SK-N-SH treated with all-trans-retinoic acid at 6 μM for 48 hours (cell line): Measurements from ENCODE around the gene IFT80.

ENCODE experiments used
- ATAC-seq: fragments of 200-7000 bp; cut with Tn5 transposase; 3 replicates; pipeline ENCODE4 v1.9.1; 2020; ENCODE audit warnings: mild to moderate bottlenecking, moderate library complexity
- ARNTL ChIP-seq: fragments of 450-650 bp; formaldehyde crosslinking; IDR thresholded peaks from 2 replicates; pipeline ENCODE4 v1.5.0; 2020; ENCODE audit warnings: low read depth, mild to moderate bottlenecking, moderate library complexity, borderline replicate concordance
- BACH2 ChIP-seq: fragments of 250-450 bp; sonication (Bioruptor Pico); IDR thresholded peaks from 2 replicates; pipeline ENCODE4 v1.9.0; 2021; ENCODE audit warnings: mild to moderate bottlenecking, borderline replicate concordance
- CREB5 ChIP-seq: fragments of 250-450 bp; sonication (Bioruptor Pico); IDR thresholded peaks from 2 replicates; pipeline ENCODE4 v1.5.1; 2020; ENCODE audit warnings: low read depth, mild to moderate bottlenecking, moderate library complexity
- CSDC2 ChIP-seq: fragments of 250-450 bp; sonication (Bioruptor Pico); IDR thresholded peaks from 2 replicates; pipeline ENCODE4 v1.5.0; 2020; ENCODE audit warnings: mild to moderate bottlenecking, moderate library complexity
- CSRNP3 ChIP-seq: fragments of 250-450 bp; sonication (Bioruptor Pico); IDR thresholded peaks from 2 replicates; pipeline ENCODE4 v1.5.1; 2021; ENCODE audit warnings: mild to moderate bottlenecking, moderate library complexity
- ESRRG ChIP-seq: fragments of 250-450 bp; sonication (Bioruptor Pico); IDR thresholded peaks from 2 replicates; pipeline ENCODE4 v1.6.1; 2021; ENCODE audit warnings: mild to moderate bottlenecking
- GLIS3 ChIP-seq: fragments of 250-450 bp; sonication (Bioruptor Pico); IDR thresholded peaks from 2 replicates; pipeline ENCODE4 v1.5.0; 2020; ENCODE audit warnings: mild to moderate bottlenecking, moderate library complexity
- ISL1 ChIP-seq: fragments of 250-450 bp; sonication (Bioruptor Pico); IDR thresholded peaks from 2 replicates; pipeline ENCODE4 v2.1.2; 2022; ENCODE audit warnings: mild to moderate bottlenecking, moderate library complexity
- OSR1 ChIP-seq: fragments of 250-450 bp; sonication (Bioruptor Pico); IDR thresholded peaks from 2 replicates; pipeline ENCODE4 v1.8.0; 2022; ENCODE audit warnings: moderate library complexity, mild to moderate bottlenecking, inconsistent platforms
- PPARA ChIP-seq: fragments of 250-450 bp; sonication (Bioruptor Pico); IDR thresholded peaks from 2 replicates; pipeline ENCODE4 v1.5.0; 2020; ENCODE audit warnings: mild to moderate bottlenecking, borderline replicate concordance
- SNAI2 ChIP-seq: fragments of 250-450 bp; sonication (Bioruptor Pico); IDR thresholded peaks from 2 replicates; pipeline ENCODE4 v1.5.0; 2020; ENCODE audit warnings: mild to moderate bottlenecking, moderate library complexity
- TCF4 ChIP-seq: fragments of 250-450 bp; sonication (Bioruptor Pico); IDR thresholded peaks from 2 replicates; pipeline ENCODE4 v1.8.0; 2021; ENCODE audit warnings: mild to moderate bottlenecking, moderate library complexity, borderline replicate concordance
- TOX ChIP-seq: fragments of 250-450 bp; sonication (Bioruptor Pico); IDR thresholded peaks from 2 replicates; pipeline ENCODE4 v1.8.0; 2021; ENCODE audit warnings: mild to moderate bottlenecking, moderate library complexity, borderline replicate concordance
- ZC3H10 ChIP-seq: fragments of 250-450 bp; sonication (Bioruptor Pico); IDR thresholded peaks from 2 replicates; pipeline ENCODE4 v1.5.1; 2021; ENCODE audit warnings: mild to moderate bottlenecking, moderate library complexity
- ZFP3 ChIP-seq: fragments of 250-450 bp; sonication (Bioruptor Pico); IDR thresholded peaks from 2 replicates; pipeline ENCODE4 v1.5.0; 2020; ENCODE audit warnings: mild to moderate bottlenecking, moderate library complexity
- ZFP30 ChIP-seq: fragments of 450-650 bp; formaldehyde crosslinking; IDR thresholded peaks from 2 replicates; pipeline ENCODE4 v1.5.0; 2022; ENCODE audit warnings: mild to moderate bottlenecking, moderate library complexity
- ZNF565 ChIP-seq: fragments of 450-650 bp; formaldehyde crosslinking; conservative IDR thresholded peaks from 2 replicates; pipeline ENCODE4 v1.5.0; 2020; ENCODE audit warnings: low read depth, mild to moderate bottlenecking, moderate library complexity
- ZNF70 ChIP-seq: fragments of 450-650 bp; formaldehyde crosslinking; IDR thresholded peaks from 2 replicates; pipeline ENCODE4 v1.5.0; 2020; ENCODE audit warnings: mild to moderate bottlenecking, moderate library complexity
- ZNF8 ChIP-seq: fragments of 450-650 bp; formaldehyde crosslinking; IDR thresholded peaks from 2 replicates; pipeline ENCODE4 v1.5.0; 2020; ENCODE audit warnings: mild to moderate bottlenecking, moderate library complexity
- TF ChIP-seq, protein P1 (sequence below): fragments of 250-450 bp; sonication (Bioruptor Pico); IDR thresholded peaks from 2 replicates; pipeline ENCODE4 v1.8.0; 2020; ENCODE audit warnings: mild to moderate bottlenecking, moderate library complexity, borderline replicate concordance
- TF ChIP-seq, protein P2 (sequence below): fragments of 250-450 bp; sonication (Bioruptor Pico); IDR thresholded peaks from 2 replicates; pipeline ENCODE4 v1.5.0; 2020; ENCODE audit warnings: mild to moderate bottlenecking, moderate library complexity

IFT80 gene

DNA sequence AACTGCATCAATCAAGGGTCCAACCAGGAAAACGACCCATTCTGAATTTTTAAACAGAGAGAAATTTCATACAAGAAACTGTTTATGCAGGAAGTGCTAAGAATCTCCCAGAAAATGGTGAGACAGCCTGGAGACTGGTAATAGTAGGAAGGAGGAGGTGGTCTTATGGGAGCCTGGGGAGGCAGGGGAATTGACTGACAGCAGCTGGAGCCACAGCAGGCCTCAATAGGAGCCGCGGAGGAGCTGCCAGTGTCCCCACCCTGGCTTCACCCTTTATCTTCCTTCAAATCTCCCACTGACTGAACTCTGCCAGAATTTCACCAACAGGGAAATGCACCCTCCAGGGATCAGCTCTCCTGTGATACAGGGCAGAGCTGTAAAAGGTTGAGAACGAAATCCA is 181.3 kb downstream of the IFT80 start:
- ATAC-seq = no peak
- TF ChIP-seq, protein P1, sequence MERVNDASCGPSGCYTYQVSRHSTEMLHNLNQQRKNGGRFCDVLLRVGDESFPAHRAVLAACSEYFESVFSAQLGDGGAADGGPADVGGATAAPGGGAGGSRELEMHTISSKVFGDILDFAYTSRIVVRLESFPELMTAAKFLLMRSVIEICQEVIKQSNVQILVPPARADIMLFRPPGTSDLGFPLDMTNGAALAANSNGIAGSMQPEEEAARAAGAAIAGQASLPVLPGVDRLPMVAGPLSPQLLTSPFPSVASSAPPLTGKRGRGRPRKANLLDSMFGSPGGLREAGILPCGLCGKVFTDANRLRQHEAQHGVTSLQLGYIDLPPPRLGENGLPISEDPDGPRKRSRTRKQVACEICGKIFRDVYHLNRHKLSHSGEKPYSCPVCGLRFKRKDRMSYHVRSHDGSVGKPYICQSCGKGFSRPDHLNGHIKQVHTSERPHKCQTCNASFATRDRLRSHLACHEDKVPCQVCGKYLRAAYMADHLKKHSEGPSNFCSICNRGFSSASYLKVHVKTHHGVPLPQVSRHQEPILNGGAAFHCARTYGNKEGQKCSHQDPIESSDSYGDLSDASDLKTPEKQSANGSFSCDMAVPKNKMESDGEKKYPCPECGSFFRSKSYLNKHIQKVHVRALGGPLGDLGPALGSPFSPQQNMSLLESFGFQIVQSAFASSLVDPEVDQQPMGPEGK = no peak
- TF ChIP-seq ZNF8 (no peak), ISL1 (CRISPR knock-in tag) (no peak), BACH2 (no peak), SNAI2 (CRISPR knock-in tag) (no peak), TOX (CRISPR knock-in tag) (no peak), PPARA (no peak), ZNF565 (CRISPR knock-in tag) (no peak), OSR1 (CRISPR knock-in tag) (no peak)

DNA sequence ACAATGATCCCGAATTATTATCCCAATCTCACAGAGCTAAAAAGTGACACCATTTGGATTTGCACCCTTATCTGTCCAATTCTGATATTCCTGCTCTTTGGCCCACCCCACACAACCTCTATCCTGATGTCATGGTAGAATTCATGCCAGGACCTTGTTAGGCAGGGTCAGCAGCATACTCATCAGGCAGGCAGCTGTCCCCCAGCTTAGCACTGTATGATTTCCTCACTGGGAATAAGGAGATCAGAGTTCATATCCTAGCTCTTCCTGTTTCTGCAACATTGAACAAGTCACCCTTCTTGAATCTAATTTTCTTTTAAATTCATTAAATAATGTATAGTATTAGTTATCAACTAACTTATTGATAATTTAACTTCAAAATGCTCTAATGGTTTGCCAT is 185.8 kb downstream of the IFT80 start:
- ATAC-seq = no peak
- TF ChIP-seq, protein P2, sequence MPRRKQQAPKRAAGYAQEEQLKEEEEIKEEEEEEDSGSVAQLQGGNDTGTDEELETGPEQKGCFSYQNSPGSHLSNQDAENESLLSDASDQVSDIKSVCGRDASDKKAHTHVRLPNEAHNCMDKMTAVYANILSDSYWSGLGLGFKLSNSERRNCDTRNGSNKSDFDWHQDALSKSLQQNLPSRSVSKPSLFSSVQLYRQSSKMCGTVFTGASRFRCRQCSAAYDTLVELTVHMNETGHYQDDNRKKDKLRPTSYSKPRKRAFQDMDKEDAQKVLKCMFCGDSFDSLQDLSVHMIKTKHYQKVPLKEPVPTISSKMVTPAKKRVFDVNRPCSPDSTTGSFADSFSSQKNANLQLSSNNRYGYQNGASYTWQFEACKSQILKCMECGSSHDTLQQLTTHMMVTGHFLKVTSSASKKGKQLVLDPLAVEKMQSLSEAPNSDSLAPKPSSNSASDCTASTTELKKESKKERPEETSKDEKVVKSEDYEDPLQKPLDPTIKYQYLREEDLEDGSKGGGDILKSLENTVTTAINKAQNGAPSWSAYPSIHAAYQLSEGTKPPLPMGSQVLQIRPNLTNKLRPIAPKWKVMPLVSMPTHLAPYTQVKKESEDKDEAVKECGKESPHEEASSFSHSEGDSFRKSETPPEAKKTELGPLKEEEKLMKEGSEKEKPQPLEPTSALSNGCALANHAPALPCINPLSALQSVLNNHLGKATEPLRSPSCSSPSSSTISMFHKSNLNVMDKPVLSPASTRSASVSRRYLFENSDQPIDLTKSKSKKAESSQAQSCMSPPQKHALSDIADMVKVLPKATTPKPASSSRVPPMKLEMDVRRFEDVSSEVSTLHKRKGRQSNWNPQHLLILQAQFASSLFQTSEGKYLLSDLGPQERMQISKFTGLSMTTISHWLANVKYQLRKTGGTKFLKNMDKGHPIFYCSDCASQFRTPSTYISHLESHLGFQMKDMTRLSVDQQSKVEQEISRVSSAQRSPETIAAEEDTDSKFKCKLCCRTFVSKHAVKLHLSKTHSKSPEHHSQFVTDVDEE (CRISPR knock-in tag) = no peak
- TF ChIP-seq CREB5 (no peak), GLIS3 (CRISPR knock-in tag) (no peak), ZNF8 (no peak), ZNF70 (CRISPR knock-in tag) (no peak), ZFP3 (no peak), ISL1 (CRISPR knock-in tag) (no peak), ESRRG (no peak), ZC3H10 (no peak), TCF4 (CRISPR knock-in tag) (no peak), CSDC2 (no peak), SNAI2 (CRISPR knock-in tag) (no peak)
- TF ChIP-seq, protein P1 = no peak
- TF ChIP-seq, all 23 proteins: peak for 0

DNA sequence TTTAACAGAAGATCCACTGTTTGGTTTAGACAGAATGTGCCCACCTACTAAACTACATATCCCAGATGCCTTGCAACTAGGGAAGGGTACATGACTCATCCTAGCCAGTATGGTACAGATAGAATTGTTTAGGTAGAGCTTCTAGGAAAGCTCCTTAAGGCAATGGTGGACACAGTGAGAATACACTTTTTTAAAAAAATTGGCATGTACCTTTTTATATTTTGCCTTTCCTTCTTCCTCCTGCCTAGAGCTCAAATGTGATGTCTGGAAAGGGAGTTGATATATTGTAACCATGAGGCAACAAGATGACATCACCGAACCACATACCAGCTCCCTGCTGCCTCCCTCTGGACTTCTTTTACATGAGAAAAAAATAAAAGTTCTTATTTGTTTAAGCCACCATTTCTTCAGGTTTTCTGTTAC is 188.2 kb downstream of the IFT80 start:
- ATAC-seq = peak; percentile 74
- TF ChIP-seq ZNF8 (no peak), ESRRG (no peak), CREB5 (no peak), ZFP3 (no peak), ZNF565 (CRISPR knock-in tag) (no peak), OSR1 (CRISPR knock-in tag) (no peak), CSRNP3 (CRISPR knock-in tag) (no peak), ZFP30 (no peak), ARNTL (no peak), ZC3H10 (no peak), BACH2 (no peak)
- TF ChIP-seq, protein P2 (CRISPR knock-in tag) = no peak
- TF ChIP-seq, protein P1 = no peak
